Choroid plexus epithelial cell (primary cell): ENCODE results near the gene VEGFB.

Experiments
- DNase-seq: peaks from one replicate; pipeline ENCODE4 v3.0.0-alpha.2; 2010; ENCODE audit warnings: low read depth
- H3K4me3 ChIP-seq: 2 replicates; pipeline ENCODE4 v1.5.1; 2011; ENCODE audit warnings: low read depth, mild to moderate bottlenecking, control low read depth, low read length, moderate library complexity
- TF ChIP-seq, protein P1 (sequence below): conservative IDR thresholded peaks from 2 replicates; pipeline ENCODE4 v1.5.1; 2011; ENCODE audit warnings: low read depth, mild to moderate bottlenecking, control low read depth, inconsistent platforms, low read length, moderate library complexity

The VEGFB gene

DNA sequence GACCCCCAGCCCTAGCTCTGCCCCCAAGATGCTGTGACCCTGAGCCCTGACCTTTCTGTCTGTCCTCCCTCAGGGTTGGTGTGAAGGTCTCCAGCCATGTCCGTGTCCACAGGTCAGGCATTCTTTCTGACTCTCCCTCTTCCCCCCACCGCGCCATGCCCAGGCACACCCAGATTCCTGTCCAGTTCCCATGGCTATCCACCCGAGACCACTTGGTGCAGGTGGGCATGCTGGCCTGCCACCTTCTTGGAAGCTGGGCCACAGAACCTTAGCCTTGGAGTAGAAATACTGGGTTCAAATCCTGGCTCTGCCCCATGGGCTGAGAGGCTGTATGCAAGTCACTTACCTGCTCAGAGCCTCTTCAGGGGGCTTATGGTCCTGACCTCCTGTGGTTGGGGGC is 14.7 kb downstream of the VEGFB start:
- no peak for DNase-seq
- H3K4me3 ChIP-seq = no peak overlapping the region
- TF ChIP-seq, protein P1, sequence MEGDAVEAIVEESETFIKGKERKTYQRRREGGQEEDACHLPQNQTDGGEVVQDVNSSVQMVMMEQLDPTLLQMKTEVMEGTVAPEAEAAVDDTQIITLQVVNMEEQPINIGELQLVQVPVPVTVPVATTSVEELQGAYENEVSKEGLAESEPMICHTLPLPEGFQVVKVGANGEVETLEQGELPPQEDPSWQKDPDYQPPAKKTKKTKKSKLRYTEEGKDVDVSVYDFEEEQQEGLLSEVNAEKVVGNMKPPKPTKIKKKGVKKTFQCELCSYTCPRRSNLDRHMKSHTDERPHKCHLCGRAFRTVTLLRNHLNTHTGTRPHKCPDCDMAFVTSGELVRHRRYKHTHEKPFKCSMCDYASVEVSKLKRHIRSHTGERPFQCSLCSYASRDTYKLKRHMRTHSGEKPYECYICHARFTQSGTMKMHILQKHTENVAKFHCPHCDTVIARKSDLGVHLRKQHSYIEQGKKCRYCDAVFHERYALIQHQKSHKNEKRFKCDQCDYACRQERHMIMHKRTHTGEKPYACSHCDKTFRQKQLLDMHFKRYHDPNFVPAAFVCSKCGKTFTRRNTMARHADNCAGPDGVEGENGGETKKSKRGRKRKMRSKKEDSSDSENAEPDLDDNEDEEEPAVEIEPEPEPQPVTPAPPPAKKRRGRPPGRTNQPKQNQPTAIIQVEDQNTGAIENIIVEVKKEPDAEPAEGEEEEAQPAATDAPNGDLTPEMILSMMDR = no peak

DNA sequence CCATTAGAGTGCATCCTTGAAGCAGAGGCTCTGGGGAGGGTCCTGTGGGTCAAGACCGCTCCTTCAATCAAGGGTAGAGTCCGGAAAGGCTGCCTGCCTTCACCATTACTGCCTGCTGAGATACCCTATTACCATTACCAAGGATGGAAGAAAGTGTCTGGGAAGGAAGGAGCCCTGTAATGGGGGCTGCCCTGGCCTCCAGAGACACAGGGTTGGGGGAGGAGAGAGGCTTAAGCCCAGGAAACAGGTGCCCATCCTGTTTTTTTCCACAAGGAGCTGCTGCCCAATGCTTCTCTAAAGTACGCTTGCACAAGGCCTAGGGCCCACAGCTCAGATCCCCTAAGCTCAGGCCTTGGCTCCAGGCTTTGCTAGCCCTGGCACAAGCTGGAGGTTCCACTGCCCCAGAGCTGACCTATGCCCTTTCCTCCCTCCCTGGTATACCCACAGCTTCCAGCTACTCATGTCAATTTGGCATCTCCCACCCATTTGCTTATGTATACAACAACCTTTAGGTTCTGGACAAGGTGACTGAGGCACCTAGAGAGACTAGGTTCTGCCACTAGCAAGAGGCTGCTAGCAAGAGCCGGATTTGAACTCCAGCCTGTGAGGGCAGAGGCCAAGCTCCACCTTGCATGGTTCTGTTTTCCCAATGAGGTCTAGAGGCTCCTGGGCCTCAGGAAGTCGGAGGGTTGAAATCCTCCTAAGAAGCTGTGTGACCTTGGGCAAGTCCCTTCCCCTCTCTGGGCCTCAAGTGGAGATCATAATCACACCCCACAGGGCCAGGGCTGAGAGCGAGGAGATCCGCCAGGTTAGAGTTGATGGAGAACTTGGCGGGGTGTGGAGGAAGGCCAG is 15.4 kb downstream of the VEGFB start:
- TF ChIP-seq, protein P1 = no peak
- no peak overlapping the region for H3K4me3 ChIP-seq
- DNase-seq = no peak

DNA sequence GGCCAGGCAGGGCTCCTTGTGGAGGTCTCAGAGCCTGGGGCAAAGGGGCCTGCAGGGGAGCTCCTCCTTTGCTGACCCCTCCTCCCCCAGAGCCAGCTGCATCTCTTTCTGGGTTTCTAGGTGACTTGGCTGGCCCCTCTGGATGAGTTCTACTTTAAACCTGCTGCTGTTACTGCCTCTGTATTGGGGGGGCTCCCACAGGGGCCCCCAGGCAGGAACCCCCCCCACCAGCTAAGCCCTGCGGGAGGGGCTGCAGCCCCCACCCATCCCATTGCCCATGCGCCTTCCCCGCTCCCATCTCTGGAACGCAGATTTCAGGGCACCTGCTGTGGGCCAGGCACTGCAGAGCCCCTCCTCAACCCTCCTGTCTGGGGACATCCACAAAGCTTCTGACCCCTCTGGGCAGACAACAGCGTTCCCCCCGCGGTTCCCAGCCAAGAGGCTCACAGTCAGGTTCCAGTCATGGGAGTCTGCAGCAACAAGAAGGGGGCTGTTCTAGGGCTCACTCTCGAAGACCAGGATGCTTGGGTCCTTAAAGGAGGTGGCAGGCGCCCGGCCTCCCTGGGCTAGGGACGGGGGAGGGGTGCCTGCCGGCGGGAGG is 16.1 kb downstream of the VEGFB start:
- DNase-seq = no peak
- TF ChIP-seq, protein P1 = no peak
- peak overlapping the region; percentile 63 for H3K4me3 ChIP-seq

DNA sequence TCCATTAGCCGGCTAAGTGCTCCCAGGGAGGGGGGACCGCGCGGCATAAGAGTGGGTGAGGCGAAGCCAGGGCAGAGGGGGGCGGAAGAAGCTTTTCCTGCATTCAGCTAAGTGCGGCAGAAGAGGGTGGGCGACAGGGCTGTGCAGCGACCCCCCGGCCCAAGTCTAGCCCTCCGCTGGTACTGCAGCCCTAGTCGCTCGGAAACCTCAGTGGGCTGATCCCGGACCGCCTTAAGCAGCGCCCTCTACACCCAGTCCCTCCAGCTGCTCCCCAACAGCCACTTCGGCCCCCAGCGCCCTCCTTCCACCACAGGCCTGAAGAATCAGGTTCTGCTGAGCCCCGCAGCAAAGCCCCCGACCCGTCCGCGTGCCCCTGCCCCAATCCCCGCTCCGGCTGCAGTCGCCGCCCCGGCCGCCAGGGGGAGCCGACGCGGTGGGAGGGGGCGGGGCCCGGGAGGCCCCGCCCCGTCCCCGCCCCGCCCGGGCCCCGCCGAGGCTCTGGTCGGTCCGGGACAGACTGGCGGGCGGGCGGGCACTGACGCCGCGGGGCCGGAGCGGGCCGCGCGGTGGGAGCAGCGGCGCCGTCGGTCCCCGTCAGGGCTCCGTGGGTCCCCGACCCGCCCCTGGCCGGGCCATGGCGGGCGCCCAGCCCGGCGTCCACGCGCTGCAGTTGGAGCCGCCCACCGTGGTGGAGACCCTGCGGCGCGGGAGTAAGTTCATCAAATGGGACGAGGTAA is 16.8 kb downstream of the VEGFB start, which contains the start of gene PLCB3:
TSS of gene PLCB3 (plus strand) at position 515 of the 737 bp plus-strand sequence. CDS start at position 635, 120 bp downstream.
- no peak for DNase-seq
- peak within 1 kb of the TSS; percentile 63 for H3K4me3 ChIP-seq
- TF ChIP-seq, protein P1 = peak; percentile 45

DNA sequence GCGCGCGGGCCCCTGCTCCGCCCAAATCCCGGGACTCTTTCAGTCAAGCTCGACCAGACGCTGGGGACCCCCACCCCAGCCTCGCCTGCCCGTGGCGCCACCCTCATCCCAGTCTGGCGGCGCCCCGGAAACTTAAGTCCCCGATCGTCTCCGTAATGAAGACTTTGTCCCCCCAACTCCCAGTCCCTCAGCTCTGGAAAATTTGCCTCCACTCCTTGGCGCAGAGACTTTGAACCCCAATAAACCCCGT is 17.3 kb downstream of the VEGFB start:
- DNase-seq = no peak
- peak overlapping the region; percentile 63 for H3K4me3 ChIP-seq
- TF ChIP-seq, protein P1 = no peak

DNA sequence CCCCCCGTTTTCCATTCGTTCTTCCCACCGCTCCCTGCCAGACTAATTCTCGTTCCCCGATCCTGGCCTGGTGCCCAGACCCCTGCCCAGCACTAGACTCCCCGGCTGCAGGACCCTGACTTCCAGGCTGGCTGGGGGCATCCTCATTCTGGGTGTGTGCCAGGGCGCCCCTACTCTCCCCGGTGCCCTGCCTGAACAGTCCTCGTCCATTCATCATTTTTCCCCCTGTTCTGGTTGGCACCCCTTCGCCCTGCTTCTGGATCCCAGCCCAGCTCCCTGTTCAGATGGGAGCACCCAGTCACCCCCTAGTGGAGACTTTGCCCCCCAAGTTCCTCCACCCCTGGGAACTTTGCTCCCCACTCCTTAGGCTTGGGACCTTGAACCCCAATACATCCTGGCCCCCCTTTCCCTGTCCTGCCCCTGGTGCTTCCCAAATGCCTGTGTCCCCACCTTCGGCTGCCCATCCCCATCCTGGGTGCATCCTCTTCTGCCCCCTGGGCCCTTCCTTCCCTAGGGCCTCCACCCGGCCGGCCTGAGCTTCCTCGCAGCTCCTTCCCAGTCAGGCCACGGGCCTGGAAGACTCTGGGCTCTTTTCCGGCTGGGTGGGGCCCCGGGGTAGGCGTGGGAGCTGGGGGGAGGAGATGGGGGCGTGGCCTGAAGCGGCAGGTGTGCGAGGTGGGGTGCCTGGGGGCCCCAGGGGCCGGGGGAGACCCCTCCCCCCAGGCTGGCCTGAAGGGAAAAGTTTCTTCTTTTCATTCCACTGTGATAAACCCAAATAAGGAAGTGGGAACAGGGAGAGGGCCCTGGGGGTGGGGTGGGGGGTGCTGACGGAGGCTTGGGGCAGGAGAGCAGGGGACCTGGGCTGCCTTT is 17.9 kb downstream of the VEGFB start:
- TF ChIP-seq, protein P1 = peak; percentile 39
- no peak for DNase-seq
- peak overlapping the region; percentile 63 for H3K4me3 ChIP-seq
